Measurements from ENCODE around the gene DUSP22.

DUSP22 gene

GRCh38 chr6:380234-381218, 88.2 kb downstream of the DUSP22 start:
- DNase-seq (ENCODE audit: low spot score) = no peak

GRCh38 chr6:381742-382461, 89.6 kb downstream of the DUSP22 start:
- no peak for DNase-seq (ENCODE audit: low spot score)

GRCh38 chr6:382883-383810, 90.9 kb downstream of the DUSP22 start:
- DNase-seq (ENCODE audit: low spot score) = no peak

GRCh38 chr6:383856-384255, 91.6 kb downstream of the DUSP22 start:
- no peak for DNase-seq (ENCODE audit: low spot score)

- DNase-seq (ENCODE audit: low spot score) = no peak
Measured at GRCh38 chr6:384898-385297, 92.6 kb downstream of the DUSP22 start.

GRCh38 chr6:385614-386013, 93.3 kb downstream of the DUSP22 start:
- DNase-seq (ENCODE audit: low spot score) = no peak

- DNase-seq (ENCODE audit: low spot score) = no peak
Measured at GRCh38 chr6:386688-387266, 94.5 kb downstream of the DUSP22 start.

- no peak for DNase-seq (ENCODE audit: low spot score)
Measured at GRCh38 chr6:387293-387741, 95.0 kb downstream of the DUSP22 start.

- peak; percentile 15 for DNase-seq (ENCODE audit: low spot score)
Measured at GRCh38 chr6:388202-388903, 96.1 kb downstream of the DUSP22 start.

GRCh38 chr6:389143-389542, 96.9 kb downstream of the DUSP22 start:
- no peak for DNase-seq (ENCODE audit: low spot score)

- DNase-seq (ENCODE audit: low spot score) = peak; percentile 14
Measured at GRCh38 chr6:389622-390021, 97.3 kb downstream of the DUSP22 start.

- DNase-seq (ENCODE audit: low spot score) = no peak
Measured at GRCh38 chr6:390914-391558, 98.7 kb downstream of the DUSP22 start.

GRCh38 chr6:391559-392440, 99.5 kb downstream of the DUSP22 start, which contains the start of gene IRF4:
Gene IRF4, plus strand, starts transcription at chr6:391752. Its CDS starts 1,401 bp downstream, at chr6:393153.
- DNase-seq (ENCODE audit: low spot score) = no peak

GRCh38 chr6:392441-393390, 100.4 kb downstream of the DUSP22 start:
- DNase-seq (ENCODE audit: low spot score) = no peak

GRCh38 chr6:393391-394221, 101.3 kb downstream of the DUSP22 start:
- no peak for DNase-seq (ENCODE audit: low spot score)

- DNase-seq (ENCODE audit: low spot score) = no peak
Measured at GRCh38 chr6:394641-395289, 102.5 kb downstream of the DUSP22 start.
